Natural killer cell (primary cell): ENCODE data around the gene HSPB3. TPM values are rescaled to one million over a fixed set of nuclear protein-coding genes. Genes with fewer than 3 reads are reported as not detected.

Source experiments
- ATAC-seq, 3 donors: fragments of 150-1000 bp in 2 of 3; fragments of 200-7000 bp in 1 of 3; cut with Tn5 transposase; 1 replicate in 1 of 3; 2 replicates in 2 of 3; pipeline ENCODE4 v1.10.0; 2021; ENCODE audit warnings: mild to moderate bottlenecking in 2 of 3, moderate library complexity in 2 of 3
- DNase-seq, 2 donors: peaks; one replicate each; pipeline versions ENCODE4 v3.0.0 to v3.0.0-alpha.2; 2013 to 2021; ENCODE audit warnings: mixed read lengths in 1 of 2
- H3K27ac ChIP-seq: one replicate; pipeline ENCODE4 v1.5.1; 2013; ENCODE audit warnings: mild to moderate bottlenecking, low read length
- H3K27me3 ChIP-seq: one replicate; pipeline ENCODE4 v1.6.1; 2013; ENCODE audit warnings: low read length; ENCODE audit not compliant: control insufficient read depth, insufficient read depth
- H3K36me3 ChIP-seq: one replicate; pipeline ENCODE4 v1.6.1; 2013; ENCODE audit warnings: low read length; ENCODE audit not compliant: control insufficient read depth, insufficient read depth
- H3K4me1 ChIP-seq: one replicate; pipeline ENCODE4 v1.6.1; 2013; ENCODE audit warnings: low read length; ENCODE audit not compliant: control insufficient read depth, insufficient read depth
- H3K4me3 ChIP-seq: one replicate; pipeline ENCODE4 v1.5.1; 2013; ENCODE audit warnings: low read length
- H3K9me3 ChIP-seq: one replicate; pipeline ENCODE4 v1.6.1; 2013; ENCODE audit warnings: low read length; ENCODE audit not compliant: control insufficient read depth, insufficient read depth
- H3K27ac Mint-ChIP-seq, 2 donors: one replicate each; pipeline ENCODE4 v1.8.0; 2022; ENCODE audit warnings: mild to moderate bottlenecking in 2 of 2, mixed read lengths in 2 of 2, moderate library complexity in 1 of 2
- H3K27me3 Mint-ChIP-seq, 2 donors: one replicate each; pipeline ENCODE4 v1.8.0; 2022; ENCODE audit warnings: low read depth in 2 of 2, mixed read lengths in 2 of 2
- H3K36me3 Mint-ChIP-seq: one replicate; pipeline ENCODE4 v1.8.0; 2022; ENCODE audit warnings: mixed read lengths
- H3K4me1 Mint-ChIP-seq, 2 donors: one replicate each; pipeline ENCODE4 v1.8.0; 2022; ENCODE audit warnings: mixed read lengths in 2 of 2
- H3K4me3 Mint-ChIP-seq: one replicate; pipeline ENCODE4 v1.8.0; 2022; ENCODE audit warnings: mild to moderate bottlenecking, moderate library complexity, mixed read lengths
- H3K9me3 Mint-ChIP-seq, 2 donors: one replicate each; pipeline ENCODE4 v1.8.0; 2022; ENCODE audit warnings: mixed read lengths in 2 of 2
- WGBS: methylation state at CpG from one replicate; pipeline ENCODE4 v1.1.7; 2013; ENCODE audit warnings: missing lambda C conversion rate; ENCODE audit not compliant: insufficient coverage; 5-methylcytosine and 5-hydroxymethylcytosine counted together
- intact Hi-C: fragments of 100-400 bp; cut with micrococcal nuclease; formaldehyde crosslinking; loops from one replicate; pipeline ENCODE4 v1.14.2; 2022
- total RNA-seq, 4 donors: library from RNA; stranded (reverse); fragments of 120-200 nt in 1 of 4; gene quantifications; one replicate each; pipeline versions ENCODE4 v1.2.3 to v1.2.4, GENCODE V29; 2013 to 2022
- TF ChIP-seq, protein P1 (sequence below): fragments of 200-600 bp; IDR thresholded peaks from one replicate; pipeline ENCODE4 v1.8.0; 2022; ENCODE audit warnings: antibody characterized with exemption

Gene HSPB3
- total RNA-seq, 3 donors from 2014 or later (not counting 1 experiment from before 2014, with no cell fraction given): not detected

GRCh38 chr5:54445691-54446378 lies 9.7 kb upstream of the HSPB3 start:
- no peaks in the 10 kb centered on the region for H3K4me1 ChIP-seq
- Mint-ChIP-seq H3K4me1 (no peaks in the 10 kb centered on the region), H3K27ac (no peak overlapping the region), H3K4me3 (no peak overlapping the region), H3K9me3 (no peaks in the 10 kb centered on the region), H3K27me3 (peaks cover 0 to 5% of the 10 kb centered on the region in 2 donors), H3K36me3 (no peaks in the 10 kb centered on the region)
- H3K27ac ChIP-seq: no peak overlapping the region
- H3K4me3 ChIP-seq: no peak overlapping the region
- DNase-seq: no peak
- no peaks in the 10 kb centered on the region for H3K36me3 ChIP-seq
- no peak for ATAC-seq
- WGBS: 94% methylated on average over 2 of the region's 2 CpGs
- TF ChIP-seq, protein P1, sequence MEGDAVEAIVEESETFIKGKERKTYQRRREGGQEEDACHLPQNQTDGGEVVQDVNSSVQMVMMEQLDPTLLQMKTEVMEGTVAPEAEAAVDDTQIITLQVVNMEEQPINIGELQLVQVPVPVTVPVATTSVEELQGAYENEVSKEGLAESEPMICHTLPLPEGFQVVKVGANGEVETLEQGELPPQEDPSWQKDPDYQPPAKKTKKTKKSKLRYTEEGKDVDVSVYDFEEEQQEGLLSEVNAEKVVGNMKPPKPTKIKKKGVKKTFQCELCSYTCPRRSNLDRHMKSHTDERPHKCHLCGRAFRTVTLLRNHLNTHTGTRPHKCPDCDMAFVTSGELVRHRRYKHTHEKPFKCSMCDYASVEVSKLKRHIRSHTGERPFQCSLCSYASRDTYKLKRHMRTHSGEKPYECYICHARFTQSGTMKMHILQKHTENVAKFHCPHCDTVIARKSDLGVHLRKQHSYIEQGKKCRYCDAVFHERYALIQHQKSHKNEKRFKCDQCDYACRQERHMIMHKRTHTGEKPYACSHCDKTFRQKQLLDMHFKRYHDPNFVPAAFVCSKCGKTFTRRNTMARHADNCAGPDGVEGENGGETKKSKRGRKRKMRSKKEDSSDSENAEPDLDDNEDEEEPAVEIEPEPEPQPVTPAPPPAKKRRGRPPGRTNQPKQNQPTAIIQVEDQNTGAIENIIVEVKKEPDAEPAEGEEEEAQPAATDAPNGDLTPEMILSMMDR: no peak
- peaks cover 3% of the 10 kb centered on the region for H3K27me3 ChIP-seq
- H3K9me3 ChIP-seq: no peaks in the 10 kb centered on the region
- intact Hi-C loops: no loop called here

DNA sequence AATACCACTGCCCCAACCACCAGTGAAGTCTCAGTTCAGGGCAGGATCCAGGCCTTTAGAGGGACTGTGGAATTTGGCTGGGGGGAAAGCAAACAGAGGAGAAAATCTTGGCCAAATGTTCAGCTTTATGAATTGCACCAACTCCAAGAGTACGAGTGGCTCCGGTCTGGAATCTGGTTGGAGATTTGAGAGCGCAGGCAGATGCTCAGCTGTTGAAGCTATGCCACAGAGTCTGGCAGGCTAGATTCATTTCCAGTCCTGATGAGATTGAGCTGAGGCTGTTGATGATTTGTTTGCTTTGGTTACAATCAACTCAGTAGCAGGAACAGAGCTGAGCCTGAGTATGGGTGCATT lies 9.1 kb upstream of the HSPB3 start:
- no peak overlapping the region for H3K27ac ChIP-seq
- H3K36me3 Mint-ChIP-seq: no peaks in the 10 kb centered on the region
- ATAC-seq (no peak), DNase-seq (no peak)
- H3K4me3 ChIP-seq: no peak overlapping the region
- peaks cover 3% of the 10 kb centered on the region for H3K27me3 ChIP-seq
- WGBS: 97% methylated on average over 3 of the region's 3 CpGs
- H3K27ac Mint-ChIP-seq: no peak overlapping the region
- H3K27me3 Mint-ChIP-seq: peaks cover 0 to 5% of the 10 kb centered on the region in 2 donors
- no peaks in the 10 kb centered on the region for H3K36me3 ChIP-seq
- no peaks in the 10 kb centered on the region for H3K9me3 ChIP-seq
- no peak overlapping the region for H3K4me3 Mint-ChIP-seq
- TF ChIP-seq, protein P1: no peak
- H3K9me3 Mint-ChIP-seq: no peaks in the 10 kb centered on the region
- no peaks in the 10 kb centered on the region for H3K4me1 Mint-ChIP-seq
- H3K4me1 ChIP-seq: no peaks in the 10 kb centered on the region
- intact Hi-C loops: no loop called here

- H3K4me3 ChIP-seq: no peak overlapping the region
- H3K4me1 ChIP-seq: no peaks in the 10 kb centered on the region
- H3K27ac ChIP-seq: no peak overlapping the region
- no peak overlapping the region for H3K4me3 Mint-ChIP-seq
- TF ChIP-seq, protein P1: no peak
- peaks cover 0 to 9% of the 10 kb centered on the region in 2 donors for H3K27me3 Mint-ChIP-seq
- H3K36me3 ChIP-seq: no peaks in the 10 kb centered on the region
- no peaks in the 10 kb centered on the region for H3K36me3 Mint-ChIP-seq
- H3K27ac Mint-ChIP-seq: no peak overlapping the region
- no peaks in the 10 kb centered on the region for H3K4me1 Mint-ChIP-seq
- H3K27me3 ChIP-seq: peaks cover 3% of the 10 kb centered on the region
- intact Hi-C loops: no loop called here
- no peaks in the 10 kb centered on the region for H3K9me3 ChIP-seq
- H3K9me3 Mint-ChIP-seq: no peaks in the 10 kb centered on the region
- no peak for ATAC-seq
- WGBS: 95% methylated on average over 4 of the region's 4 CpGs
- DNase-seq: no peak
Measured at GRCh38 chr5:54449923-54450322, 5.6 kb upstream of the HSPB3 start.

- no peaks in the 10 kb centered on the region for H3K36me3 ChIP-seq
- H3K4me3 ChIP-seq: no peak overlapping the region
- Mint-ChIP-seq H3K27ac (no peak overlapping the region), H3K4me1 (no peaks in the 10 kb centered on the region), H3K4me3 (no peak overlapping the region), H3K9me3 (no peaks in the 10 kb centered on the region), H3K27me3 (peaks cover 4 to 9% of the 10 kb centered on the region in 2 donors), H3K36me3 (no peaks in the 10 kb centered on the region)
- WGBS: 93% methylated on average over 2 of the region's 2 CpGs
- no peak for ATAC-seq
- H3K27me3 ChIP-seq: peaks cover 3% of the 10 kb centered on the region
- no peak for DNase-seq
- H3K9me3 ChIP-seq: no peaks in the 10 kb centered on the region
- intact Hi-C loops: no loop called here
- TF ChIP-seq, protein P1: no peak
- no peaks in the 10 kb centered on the region for H3K4me1 ChIP-seq
- H3K27ac ChIP-seq: no peak overlapping the region
Measured at GRCh38 chr5:54450542-54450941, 5.0 kb upstream of the HSPB3 start.
